B cell (primary cell): ENCODE data around the gene NEDD4. TPM values are rescaled to one million over a fixed set of nuclear protein-coding genes. Genes with fewer than 3 reads are reported as not detected.

Source experiments
- ATAC-seq: fragments of 200-7000 bp; cut with Tn5 transposase; one replicate; pipeline ENCODE4 v1.10.0; 2021; ENCODE audit warnings: low read depth, mild to moderate bottlenecking, moderate number of reproducible peaks, moderate library complexity
- CTCF ChIA-PET: fragments of 350-600 bp; sonication (Branson Sonifier 250); formaldehyde crosslinking; loops from one replicate; lab custom pipeline; 2021; ENCODE audit warnings: antibody characterized with exemption, inconsistent platforms; lab: Charles Lee
- POLR2A ChIA-PET: fragments of 350-600 bp; sonication (Branson Sonifier 250); formaldehyde crosslinking; loops from one replicate; lab custom pipeline; 2021; ENCODE audit warnings: antibody characterized with exemption; lab: Charles Lee
- DNase-seq: peaks from one replicate; pipeline ENCODE4 v3.0.0; 2013
- H2AFZ ChIP-seq: 2 replicates; pipeline ENCODE4 v1.6.1; 2012; ENCODE audit warnings: mild to moderate bottlenecking, low read depth, low read length; ENCODE audit not compliant: insufficient read depth, poor library complexity, severe bottlenecking
- H3K27ac ChIP-seq, 2 donors: 1 replicate in 1 of 2; 2 replicates in 1 of 2; pipeline ENCODE4 v1.5.1; 2012 to 2013; ENCODE audit warnings: low read length in 2 of 2, mild to moderate bottlenecking in 2 of 2, moderate library complexity in 1 of 2
- H3K27me3 ChIP-seq, 4 experiments: fragments of 200-600 bp in 1 of 4; sonication (generic) in 1 of 4; replicated peaks in 1 of 4; 1 replicate in 2 of 4; 2 replicates in 2 of 4; pipeline versions ENCODE4 v1.6.1 to v1.7.0; 2013 to 2016; ENCODE audit warnings: low read length in 3 of 4, mild to moderate bottlenecking in 2 of 4, mixed read lengths in 1 of 4, moderate library complexity in 1 of 4; ENCODE audit not compliant: insufficient read depth in 4 of 4, control insufficient read depth in 3 of 4; ENCODE audit errors: control extremely low read depth in 1 of 4
- H3K36me3 ChIP-seq, 2 experiments: replicated peaks in 1 of 2; 1 replicate in 1 of 2; 2 replicates in 1 of 2; pipeline versions ENCODE4 v1.6.1 to v1.7.1; 2013; ENCODE audit warnings: low read length in 1 of 2; ENCODE audit not compliant: insufficient read depth in 2 of 2, control insufficient read depth in 1 of 2; ENCODE audit errors: control extremely low read depth in 1 of 2, extremely low read depth in 1 of 2
- H3K4me1 ChIP-seq, 2 donors: fragments of 200-600 bp in 1 of 2; sonication (generic) in 1 of 2; 1 replicate in 1 of 2; 2 replicates in 1 of 2; pipeline versions ENCODE4 v1.5.1 to v1.6.1; 2013 to 2017; ENCODE audit warnings: low read length in 2 of 2; ENCODE audit not compliant: control insufficient read depth in 2 of 2, insufficient read depth in 2 of 2
- H3K4me2 ChIP-seq: replicated peaks from 2 replicates; pipeline ENCODE3; 2012; ENCODE audit warnings: mild to moderate bottlenecking, low read depth, low read length; ENCODE audit not compliant: poor library complexity, severe bottlenecking
- H3K4me3 ChIP-seq, 5 experiments: fragments of 200-600 bp in 1 of 5; sonication (generic) in 1 of 5; 1 replicate in 3 of 5; 2 replicates in 2 of 5; pipeline versions ENCODE4 v1.5.1 to v1.7.0; 2011 to 2016; ENCODE audit warnings: low read length in 4 of 5, mild to moderate bottlenecking in 4 of 5, low read depth in 2 of 5, control low read depth in 1 of 5, moderate library complexity in 1 of 5; ENCODE audit not compliant: insufficient read depth in 1 of 5; ENCODE audit errors: control extremely low read depth in 1 of 5, extremely low read depth in 1 of 5
- H3K79me2 ChIP-seq: fragments of 200-600 bp; sonication (generic); one replicate; pipeline ENCODE4 v1.6.0; 2016; ENCODE audit warnings: low read length; ENCODE audit not compliant: control insufficient read depth, insufficient read depth
- H3K9ac ChIP-seq: fragments of 200-600 bp; sonication (generic); 2 replicates; pipeline ENCODE4 v1.6.1; 2017; ENCODE audit warnings: mild to moderate bottlenecking, low read length, moderate library complexity
- H3K9me3 ChIP-seq, 3 donors: one replicate each; pipeline versions ENCODE4 v1.6.1 to v1.7.1; 2013; ENCODE audit warnings: low read length in 2 of 3; ENCODE audit not compliant: control insufficient read depth in 2 of 3, insufficient read depth in 1 of 3; ENCODE audit errors: control extremely low read depth in 1 of 3
- H4K20me1 ChIP-seq: 2 replicates; pipeline ENCODE4 v1.6.0; 2012; ENCODE audit warnings: mild to moderate bottlenecking, low read length; ENCODE audit not compliant: insufficient read depth, control insufficient read depth, poor library complexity, severe bottlenecking
- H3K27ac Mint-ChIP-seq: one replicate; pipeline ENCODE4 v1.8.0; 2021; ENCODE audit warnings: mixed read lengths
- H3K27me3 Mint-ChIP-seq: one replicate; pipeline ENCODE4 v1.8.0; 2021; ENCODE audit warnings: mixed read lengths
- H3K4me1 Mint-ChIP-seq: one replicate; pipeline ENCODE4 v1.8.0; 2021; ENCODE audit warnings: mixed read lengths
- H3K4me3 Mint-ChIP-seq: one replicate; pipeline ENCODE4 v1.8.0; 2021; ENCODE audit warnings: mixed read lengths
- H3K9me3 Mint-ChIP-seq: one replicate; pipeline ENCODE4 v1.8.0; 2022; ENCODE audit warnings: mixed read lengths; ENCODE audit not compliant: insufficient read depth
- EZH2 ChIP-seq: IDR thresholded peaks from 2 replicates; pipeline ENCODE4 v1.6.1; 2012; ENCODE audit warnings: borderline replicate concordance, low read depth, mild to moderate bottlenecking, moderate library complexity, low read length; ENCODE audit not compliant: insufficient read depth, poor library complexity, severe bottlenecking
- WGBS: methylation state at CpG from one replicate; pipeline ENCODE4 v1.1.5; 2013; ENCODE audit warnings: missing lambda C conversion rate; ENCODE audit not compliant: insufficient coverage; 5-methylcytosine and 5-hydroxymethylcytosine counted together
- intact Hi-C: fragments of 100-400 bp; cut with micrococcal nuclease; formaldehyde crosslinking; loops from one replicate; pipeline ENCODE4 v1.10.0; 2022
- polyA plus RNA-seq: library from polyadenylated mRNA; depleted of rRNA; stranded (reverse); fragments of >200 nt; gene quantifications from 2 replicates; pipeline ENCODE4 v1.2.3, GENCODE V29; 2012
- total RNA-seq, 2 donors: library from RNA; stranded (reverse); fragments of 120-200 nt in 1 of 2; gene quantifications; 1 replicate in 1 of 2; 2 replicates in 1 of 2; pipeline versions ENCODE4 v1.2.3 to v1.2.4, GENCODE V29; 2013 to 2022
- TF ChIP-seq, protein P1 (sequence below): fragments of 200-600 bp; IDR thresholded peaks from one replicate; pipeline ENCODE4 v1.8.0; 2022; ENCODE audit warnings: antibody characterized with exemption, mild to moderate bottlenecking

Gene NEDD4
- total and polyA plus RNA-seq, 2 donors (not counting 1 experiment from before 2014, with no cell fraction given) = 0.03 to 2.3 TPM

DNA sequence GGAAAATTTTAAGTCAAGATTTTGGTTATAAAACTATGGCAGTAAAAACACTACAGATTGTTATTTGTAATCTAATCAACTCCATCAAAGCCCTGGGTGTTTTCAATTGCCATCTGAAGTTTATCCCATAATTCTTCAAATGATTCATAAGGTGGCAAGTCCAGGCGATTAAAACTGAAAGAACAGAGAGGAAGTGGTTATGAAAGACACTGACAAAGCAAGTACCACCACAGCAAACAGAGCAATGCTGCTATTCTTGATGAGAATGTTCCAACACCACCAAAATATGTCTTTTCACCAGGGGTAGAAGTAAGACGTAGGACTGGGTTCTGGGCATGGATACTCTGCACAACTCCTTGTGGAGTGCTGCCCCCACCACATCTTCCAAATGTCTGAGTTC lies 163.6 kb downstream of the NEDD4 start:
- Mint-ChIP-seq H3K27me3 (no peaks in the 10 kb centered on the region), H3K4me3 (no peak overlapping the region), H3K9me3 (no peaks in the 10 kb centered on the region), H3K27ac (no peak overlapping the region), H3K4me1 (peaks cover 2% of the 10 kb centered on the region)
- no peak for ATAC-seq
- Histone ChIP-seq H3K4me3 (no peak overlapping the region), H3K79me2 (no peaks in the 10 kb centered on the region), H3K27me3 (no peaks in the 10 kb centered on the region), H3K4me1 (no peaks in the 10 kb centered on the region), H3K27ac (no peak overlapping the region), H3K36me3 (no peaks in the 10 kb centered on the region), H3K4me2 (no peak overlapping the region), H2AFZ (no peak overlapping the region), H4K20me1 (no peaks in the 10 kb centered on the region), H3K9ac (no peak overlapping the region), H3K9me3 (no peaks in the 10 kb centered on the region)
- no peak for DNase-seq
- intact Hi-C loops = no loop called here
- ChIA-PET POLR2A (no interaction called here), CTCF (no interaction called here)
- 38% methylated on average over 1 of the region's 2 CpGs for WGBS
- TF ChIP-seq, protein P1, sequence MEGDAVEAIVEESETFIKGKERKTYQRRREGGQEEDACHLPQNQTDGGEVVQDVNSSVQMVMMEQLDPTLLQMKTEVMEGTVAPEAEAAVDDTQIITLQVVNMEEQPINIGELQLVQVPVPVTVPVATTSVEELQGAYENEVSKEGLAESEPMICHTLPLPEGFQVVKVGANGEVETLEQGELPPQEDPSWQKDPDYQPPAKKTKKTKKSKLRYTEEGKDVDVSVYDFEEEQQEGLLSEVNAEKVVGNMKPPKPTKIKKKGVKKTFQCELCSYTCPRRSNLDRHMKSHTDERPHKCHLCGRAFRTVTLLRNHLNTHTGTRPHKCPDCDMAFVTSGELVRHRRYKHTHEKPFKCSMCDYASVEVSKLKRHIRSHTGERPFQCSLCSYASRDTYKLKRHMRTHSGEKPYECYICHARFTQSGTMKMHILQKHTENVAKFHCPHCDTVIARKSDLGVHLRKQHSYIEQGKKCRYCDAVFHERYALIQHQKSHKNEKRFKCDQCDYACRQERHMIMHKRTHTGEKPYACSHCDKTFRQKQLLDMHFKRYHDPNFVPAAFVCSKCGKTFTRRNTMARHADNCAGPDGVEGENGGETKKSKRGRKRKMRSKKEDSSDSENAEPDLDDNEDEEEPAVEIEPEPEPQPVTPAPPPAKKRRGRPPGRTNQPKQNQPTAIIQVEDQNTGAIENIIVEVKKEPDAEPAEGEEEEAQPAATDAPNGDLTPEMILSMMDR = no peak
- no peak for TF ChIP-seq EZH2

DNA sequence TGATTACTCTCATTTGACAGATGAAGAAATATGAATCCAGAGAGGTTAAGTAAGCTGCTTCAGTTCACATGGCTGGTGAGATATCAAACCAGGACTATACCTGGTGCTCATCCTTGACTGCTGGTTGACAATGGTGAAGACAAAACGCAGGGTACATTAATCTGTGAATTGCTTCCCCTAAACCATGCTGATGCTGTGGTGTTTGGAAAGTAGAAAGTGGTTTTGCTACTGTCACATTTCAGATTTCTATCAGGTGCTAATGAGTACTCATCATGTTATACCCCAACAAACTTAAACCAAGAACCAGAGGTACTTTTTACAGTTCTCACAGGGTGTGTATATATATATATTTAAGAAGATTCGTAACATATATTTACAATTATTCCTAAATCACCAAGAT lies 165.5 kb downstream of the NEDD4 start:
- WGBS = no CpG with 5 or more reads among the region's 2 CpGs
- Histone ChIP-seq H3K4me3 (no peak overlapping the region), H2AFZ (no peak overlapping the region), H3K4me1 (no peaks in the 10 kb centered on the region), H3K79me2 (no peaks in the 10 kb centered on the region), H3K27ac (no peak overlapping the region), H3K9me3 (no peaks in the 10 kb centered on the region), H3K9ac (no peak overlapping the region), H4K20me1 (no peaks in the 10 kb centered on the region), H3K4me2 (no peak overlapping the region), H3K36me3 (no peaks in the 10 kb centered on the region), H3K27me3 (no peaks in the 10 kb centered on the region)
- no peaks in the 10 kb centered on the region for H3K27me3 Mint-ChIP-seq
- no peak overlapping the region for H3K27ac Mint-ChIP-seq
- intact Hi-C loops = no loop called here
- no peak overlapping the region for H3K4me3 Mint-ChIP-seq
- no peak for ATAC-seq
- ChIA-PET POLR2A (no interaction called here), CTCF (no interaction called here)
- TF ChIP-seq, protein P1 = no peak
- TF ChIP-seq EZH2 = no peak
- H3K4me1 Mint-ChIP-seq = peaks cover 2% of the 10 kb centered on the region
- H3K9me3 Mint-ChIP-seq = no peaks in the 10 kb centered on the region
- no peak for DNase-seq
